ENCODE measurements around the gene SAFB. TPM values are rescaled to one million over a fixed set of nuclear protein-coding genes. Genes with fewer than 3 reads are reported as not detected.

Gene SAFB
- polyA plus RNA-seq, 3 donors: 152 to 186 (median 176) TPM

- no peak for DNase-seq
These were observed 1.3 kb downstream of the SAFB start for GRCh38 chr19:5624018-5624663.

- DNase-seq: no peak
These were observed 1.9 kb downstream of the SAFB start for GRCh38 chr19:5624741-5625278.

GRCh38 chr19:5625641-5626040 is 2.8 kb downstream of the SAFB start:
- no peak for DNase-seq

GRCh38 chr19:5627395-5627904 is 4.6 kb downstream of the SAFB start:
- DNase-seq: no peak

GRCh38 chr19:5628461-5628860 is 5.6 kb downstream of the SAFB start:
- no peak for DNase-seq

GRCh38 chr19:5628919-5629481 is 6.1 kb downstream of the SAFB start:
- DNase-seq: no peak

GRCh38 chr19:5631567-5632240 is 8.8 kb downstream of the SAFB start:
- DNase-seq: no peak

GRCh38 chr19:5632241-5632612 is 9.3 kb downstream of the SAFB start:
- DNase-seq: no peak

- DNase-seq: no peak
These were observed 9.8 kb downstream of the SAFB start for GRCh38 chr19:5632657-5633056.

GRCh38 chr19:5635427-5635826 is 12.5 kb downstream of the SAFB start:
- DNase-seq: no peak

- no peak for DNase-seq
These were observed 15.1 kb downstream of the SAFB start for GRCh38 chr19:5637971-5638370.

GRCh38 chr19:5641171-5641570 is 18.3 kb downstream of the SAFB start:
- DNase-seq: no peak

GRCh38 chr19:5642204-5642603 is 19.3 kb downstream of the SAFB start:
- no peak for DNase-seq

GRCh38 chr19:5643060-5643459 is 20.2 kb downstream of the SAFB start:
- no peak for DNase-seq

- no peak for DNase-seq
These were observed 21.2 kb downstream of the SAFB start for GRCh38 chr19:5644037-5644436.

- DNase-seq: no peak
These were observed 22.5 kb downstream of the SAFB start for GRCh38 chr19:5645409-5645808.

GRCh38 chr19:5646703-5647102 is 23.8 kb downstream of the SAFB start:
- no peak for DNase-seq

- no peak for DNase-seq
These were observed 25.6 kb downstream of the SAFB start for GRCh38 chr19:5648464-5648863.

GRCh38 chr19:5651361-5651760 is 28.5 kb downstream of the SAFB start:
- DNase-seq: no peak

GRCh38 chr19:5652261-5652660 is 29.4 kb downstream of the SAFB start:
- DNase-seq: no peak

GRCh38 chr19:5654931-5655330 is 32.0 kb downstream of the SAFB start:
- DNase-seq: no peak

GRCh38 chr19:5655412-5655811 is 32.5 kb downstream of the SAFB start:
- DNase-seq: no peak

- no peak for DNase-seq
These were observed 38.6 kb downstream of the SAFB start for GRCh38 chr19:5661483-5661882.

Measured in renal pelvis (tissue), 4 donors.